Mesendoderm (in vitro differentiated cells): ENCODE data around the gene BRCC3. TPM values are rescaled to one million over a fixed set of nuclear protein-coding genes. Genes with fewer than 3 reads are reported as not detected.

Experiments
- DNase-seq: peaks from one replicate; pipeline ENCODE4 v3.0.0; 2013
- H2AK5ac ChIP-seq: 2 replicates; pipeline ENCODE4 v1.6.1; 2013; ENCODE audit warnings: low read length, inconsistent platforms
- H2BK120ac ChIP-seq: 2 replicates; pipeline ENCODE4 v1.6.1; 2013; ENCODE audit warnings: low read depth, mild to moderate bottlenecking, low read length, moderate library complexity, mixed read lengths
- H2BK15ac ChIP-seq: replicated peaks from 2 replicates; pipeline ENCODE4 v1.6.1; 2013; ENCODE audit warnings: low read depth, mild to moderate bottlenecking, moderate library complexity
- H2BK5ac ChIP-seq: 2 replicates; pipeline ENCODE4 v1.6.1; 2013; ENCODE audit warnings: low read length, inconsistent platforms
- H3K18ac ChIP-seq: 2 replicates; pipeline ENCODE4 v1.6.1; 2013; ENCODE audit warnings: mild to moderate bottlenecking, low read length, mixed read lengths
- H3K23ac ChIP-seq: one replicate; pipeline ENCODE4 v1.6.1; 2013; ENCODE audit warnings: low read length
- H3K27ac ChIP-seq: 2 replicates; pipeline ENCODE4 v1.5.1; 2013; ENCODE audit warnings: low read depth, mild to moderate bottlenecking, inconsistent platforms, low read length, moderate library complexity
- H3K27me3 ChIP-seq: 2 replicates; pipeline ENCODE4 v1.6.1; 2013; ENCODE audit warnings: low read length, control low read depth, mild to moderate bottlenecking, inconsistent platforms; ENCODE audit not compliant: insufficient read depth, poor library complexity
- H3K36me3 ChIP-seq: 2 replicates; pipeline ENCODE4 v1.6.1; 2013; ENCODE audit warnings: low read length, inconsistent platforms; ENCODE audit not compliant: control insufficient read depth, insufficient read depth
- H3K4ac ChIP-seq: one replicate; pipeline ENCODE4 v1.6.1; 2013; ENCODE audit warnings: low read depth, mild to moderate bottlenecking, low read length, moderate library complexity
- H3K4me1 ChIP-seq: 2 replicates; pipeline ENCODE4 v1.6.1; 2013; ENCODE audit warnings: low read depth, low read length, inconsistent platforms; ENCODE audit not compliant: control insufficient read depth
- H3K4me2 ChIP-seq: 2 replicates; pipeline ENCODE4 v1.6.1; 2013; ENCODE audit warnings: low read length
- H3K4me3 ChIP-seq: 2 replicates; pipeline ENCODE4 v1.5.1; 2013; ENCODE audit warnings: mild to moderate bottlenecking, low read length
- H3K56ac ChIP-seq: one replicate; pipeline ENCODE4 v1.6.1; 2013; ENCODE audit warnings: low read length
- H3K79me1 ChIP-seq: 2 replicates; pipeline ENCODE4 v1.6.1; 2013; ENCODE audit warnings: low read length, inconsistent platforms
- H3K79me2 ChIP-seq: 2 replicates; pipeline ENCODE4 v1.6.1; 2013; ENCODE audit warnings: mild to moderate bottlenecking, low read length; ENCODE audit not compliant: control insufficient read depth, insufficient read depth
- H3K9ac ChIP-seq: 2 replicates; pipeline ENCODE4 v1.6.1; 2013; ENCODE audit warnings: low read length, inconsistent platforms
- H4K5ac ChIP-seq: one replicate; pipeline ENCODE4 v1.6.1; 2013; ENCODE audit warnings: low read length
- H4K8ac ChIP-seq: one replicate; pipeline ENCODE4 v1.6.1; 2013; ENCODE audit warnings: low read depth, mild to moderate bottlenecking, control low read depth, low read length, moderate library complexity
- WGBS: extraction: QIAGEN DNeasy Blood & Tissue Kit; methylation state at CpG from one replicate; pipeline ENCODE4 v1.1.7; 2013; ENCODE audit warnings: low lambda C conversion rate, missing lambda C conversion rate; ENCODE audit not compliant: insufficient coverage; ENCODE audit errors: extremely low coverage; 5-methylcytosine and 5-hydroxymethylcytosine counted together
- polyA plus RNA-seq, 2 experiments: library from polyadenylated mRNA; stranded (reverse); fragments of 200-250 nt; gene quantifications; one replicate each; pipeline ENCODE4 v1.2.3, GENCODE V29; 2013

BRCC3 gene
- 16.6 TPM for polyA plus RNA-seq (2013, experiment 1 of 2)
- polyA plus RNA-seq (2013, experiment 2 of 2): 16.8 TPM

DNA sequence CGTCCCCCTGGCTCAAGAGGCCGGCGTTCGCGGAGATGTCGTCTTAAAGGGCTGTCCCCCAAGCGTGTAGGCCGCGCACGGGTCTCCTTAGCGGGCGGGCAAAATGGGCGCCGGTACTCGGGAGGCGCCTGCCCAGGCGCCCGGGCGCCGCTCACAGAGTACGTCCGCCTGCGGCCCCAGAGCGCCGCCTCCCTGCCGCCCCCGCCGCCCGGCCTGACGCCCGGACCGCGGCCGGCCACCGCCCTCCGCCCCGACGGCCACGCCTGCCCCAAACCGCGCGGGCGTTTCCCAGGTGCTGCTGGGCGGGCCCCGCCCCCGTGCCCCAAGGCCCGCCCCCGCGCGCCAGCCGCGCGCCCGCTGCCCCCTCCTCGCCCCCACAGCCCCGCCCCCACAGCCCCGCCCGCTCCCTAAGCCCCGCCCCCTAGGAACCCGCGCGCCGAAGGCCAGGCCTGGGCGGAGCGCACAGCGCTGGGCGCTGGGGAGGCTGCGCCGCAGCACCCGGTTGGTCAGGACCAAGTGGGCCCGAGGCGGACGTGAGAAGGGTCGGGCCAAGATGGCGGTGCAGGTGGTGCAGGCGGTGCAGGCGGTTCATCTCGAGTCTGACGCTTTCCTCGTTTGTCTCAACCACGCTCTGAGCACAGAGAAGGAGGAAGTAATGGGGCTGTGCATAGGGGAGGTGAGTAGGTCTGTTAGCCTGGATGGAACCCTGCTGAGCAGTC, at the start of gene BRCC3, which contains the start of the genes CMC4 and MTCP1:
Gene BRCC3, plus strand, starts transcription at position 534 of the 719 bp plus-strand sequence. Its CDS starts 20 bp downstream, at position 554.
Gene CMC4, minus strand, starts transcription at position 162 of the 719 bp plus-strand sequence. CDS start 7,113 bp downstream, outside the sequence.
Gene MTCP1, minus strand, starts transcription at position 162 of the 719 bp plus-strand sequence. CDS start 5,126 bp downstream, outside the sequence.
- peak within 1 kb of the TSS; percentile 59 for H3K4me2 ChIP-seq
- H3K4me3 ChIP-seq: peak within 1 kb of the TSS; percentile 91
- H3K4ac ChIP-seq: peak within 1 kb of the TSS; percentile 81
- peak within 1 kb of the TSS; percentile 98 for H3K56ac ChIP-seq
- H3K18ac ChIP-seq: peak within 1 kb of the TSS; percentile 42
- H3K79me1 ChIP-seq: no peaks in the 10 kb centered on the region
- H2AK5ac ChIP-seq: no peak within 1 kb of the TSS
- peak within 1 kb of the TSS; percentile 44 for H3K27ac ChIP-seq
- H3K9ac ChIP-seq: peak within 1 kb of the TSS; percentile 88
- H4K8ac ChIP-seq: no peak within 1 kb of the TSS
- H3K23ac ChIP-seq: no peak within 1 kb of the TSS
- no peak within 1 kb of the TSS for H2BK5ac ChIP-seq
- H3K4me1 ChIP-seq: no peaks in the 10 kb centered on the region
- H2BK120ac ChIP-seq: no peak within 1 kb of the TSS
- H3K36me3 ChIP-seq: no peaks in the 10 kb centered on the region
- peak; percentile 86 for DNase-seq
- no peak within 1 kb of the TSS for H2BK15ac ChIP-seq
- no peaks in the 10 kb centered on the region for H3K27me3 ChIP-seq
- no peak within 1 kb of the TSS for H4K5ac ChIP-seq
- no CpG with 5 or more reads among the region's 81 CpGs for WGBS
- H3K79me2 ChIP-seq: peaks cover 3% of the 10 kb centered on the region

- no peak within 1 kb of the TSS for H3K18ac ChIP-seq
- H3K4me1 ChIP-seq: no peaks in the 10 kb centered on the region
- H3K4me2 ChIP-seq: no peak within 1 kb of the TSS
- H3K79me2 ChIP-seq: no peaks in the 10 kb centered on the region
- no peak within 1 kb of the TSS for H2BK15ac ChIP-seq
- no peak within 1 kb of the TSS for H3K27ac ChIP-seq
- H3K4ac ChIP-seq: no peak within 1 kb of the TSS
- no peak within 1 kb of the TSS for H4K8ac ChIP-seq
- H2BK5ac ChIP-seq: no peak within 1 kb of the TSS
- no peak within 1 kb of the TSS for H4K5ac ChIP-seq
- no peaks in the 10 kb centered on the region for H3K36me3 ChIP-seq
- no peak within 1 kb of the TSS for H3K56ac ChIP-seq
- no peaks in the 10 kb centered on the region for H3K27me3 ChIP-seq
- H3K23ac ChIP-seq: no peak within 1 kb of the TSS
- H3K79me1 ChIP-seq: no peaks in the 10 kb centered on the region
- H2BK120ac ChIP-seq: no peak within 1 kb of the TSS
- no CpG with 5 or more reads among the region's 1 CpG for whole genome bisulfite sequencing
- no peak within 1 kb of the TSS for H3K9ac ChIP-seq
- H2AK5ac ChIP-seq: no peak within 1 kb of the TSS
- no peak for DNase-seq
- H3K4me3 ChIP-seq: no peak within 1 kb of the TSS
These were observed 48.7 kb upstream of the BRCC3 start, which contains the start of gene F8 for GRCh38 chrX:155022585-155022984. TSS of gene F8 (minus strand) at chrX:155022723. CDS start at chrX:155022552, 171 bp downstream.

- Histone ChIP-seq H2BK5ac (no peak overlapping the region), H3K56ac (no peak overlapping the region), H3K4me1 (no peaks in the 10 kb centered on the region), H3K4me2 (no peak overlapping the region), H2BK15ac (no peak overlapping the region), H4K5ac (no peak overlapping the region), H2AK5ac (no peak overlapping the region), H3K9ac (no peak overlapping the region), H3K79me1 (no peaks in the 10 kb centered on the region), H3K79me2 (peaks cover 5% of the 10 kb centered on the region), H3K27me3 (no peaks in the 10 kb centered on the region), H2BK120ac (no peak overlapping the region), H4K8ac (no peak overlapping the region), H3K23ac (no peak overlapping the region), H3K4ac (no peak overlapping the region), H3K27ac (no peak overlapping the region), H3K4me3 (no peak overlapping the region), H3K36me3 (no peaks in the 10 kb centered on the region), H3K18ac (no peak overlapping the region)
- DNase-seq: no peak
- no CpG with 5 or more reads among the region's 6 CpGs for WGBS
These were observed 47.1 kb upstream of the BRCC3 start for GRCh38 chrX:155023907-155024833.

DNA sequence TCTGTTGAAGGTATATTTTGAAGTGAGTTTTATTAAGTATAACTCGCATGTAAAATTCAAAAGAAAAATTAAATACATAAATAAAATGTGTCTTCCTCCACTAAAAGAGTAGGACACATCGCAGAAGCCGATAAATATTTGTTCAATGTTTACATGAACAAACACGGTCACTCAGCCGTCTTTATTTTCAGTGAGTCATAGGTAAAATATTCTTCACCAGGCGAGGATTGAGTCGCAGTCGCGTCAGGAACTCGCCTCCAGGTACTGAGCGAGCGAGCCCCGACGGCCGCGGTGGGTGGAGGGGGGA, 44.9 kb upstream of the BRCC3 start:
- no peaks in the 10 kb centered on the region for H3K27me3 ChIP-seq
- no peak overlapping the region for H2BK15ac ChIP-seq
- H3K36me3 ChIP-seq: no peaks in the 10 kb centered on the region
- H3K9ac ChIP-seq: peak overlapping the region; percentile 61
- DNase-seq: no peak
- H4K8ac ChIP-seq: no peak overlapping the region
- no peak overlapping the region for H4K5ac ChIP-seq
- no peaks in the 10 kb centered on the region for H3K4me1 ChIP-seq
- peak overlapping the region; percentile 73 for H3K56ac ChIP-seq
- no peak overlapping the region for H2BK120ac ChIP-seq
- H2AK5ac ChIP-seq: no peak overlapping the region
- H3K4me3 ChIP-seq: peak overlapping the region; percentile 30
- H3K18ac ChIP-seq: no peak overlapping the region
- H3K27ac ChIP-seq: no peak overlapping the region
- H3K23ac ChIP-seq: no peak overlapping the region
- no peak overlapping the region for H2BK5ac ChIP-seq
- H3K4me2 ChIP-seq: no peak overlapping the region
- H3K79me2 ChIP-seq: peaks cover 5% of the 10 kb centered on the region
- H3K79me1 ChIP-seq: no peaks in the 10 kb centered on the region
- WGBS: no CpG with 5 or more reads among the region's 16 CpGs
- H3K4ac ChIP-seq: no peak overlapping the region

DNA sequence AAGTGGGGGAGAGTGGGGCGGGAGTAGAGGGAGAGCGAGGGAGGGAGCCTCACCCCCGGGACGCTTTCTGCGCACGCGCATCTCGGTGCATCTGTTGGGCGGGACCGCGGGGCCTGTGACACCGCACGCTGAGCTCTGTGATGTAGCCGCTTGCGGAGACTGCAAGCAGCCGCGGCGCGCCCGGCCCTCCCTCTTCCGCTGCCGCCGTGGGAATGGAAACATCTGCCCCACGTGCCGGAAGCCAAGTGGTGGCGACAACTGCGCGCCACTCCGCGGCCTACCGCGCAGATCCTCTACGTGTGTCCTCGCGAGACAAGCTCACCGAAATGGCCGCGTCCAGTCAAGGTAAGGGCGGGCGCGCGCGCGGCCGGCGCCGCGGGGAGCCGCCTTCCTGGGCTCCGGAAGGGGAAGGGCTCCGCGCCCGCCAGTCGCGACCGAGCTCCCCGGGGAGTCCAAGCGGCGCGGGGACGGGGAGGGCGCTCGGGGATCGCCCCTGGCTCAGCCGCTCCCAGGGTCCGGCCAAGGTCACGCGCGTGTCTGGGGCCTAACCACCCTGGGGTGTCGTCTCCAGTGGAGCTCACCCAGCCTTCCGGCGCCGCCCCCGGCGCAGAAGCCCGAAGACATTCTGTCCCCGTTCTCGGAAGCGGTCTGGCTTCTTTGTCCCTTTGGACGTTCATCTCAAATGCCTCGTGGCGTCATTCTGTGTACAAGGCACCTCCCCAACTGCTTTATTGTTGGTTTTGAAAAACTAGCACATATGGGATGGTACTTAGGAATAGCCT, 44.4 kb upstream of the BRCC3 start, which contains the start of gene FUNDC2:
Gene FUNDC2, plus strand, starts transcription at position 118 of the 782 bp plus-strand sequence. Its CDS starts 95 bp downstream, at position 213.
- no peaks in the 10 kb centered on the region for H3K4me1 ChIP-seq
- peak within 1 kb of the TSS; percentile 80 for H3K18ac ChIP-seq
- H3K56ac ChIP-seq: peak within 1 kb of the TSS; percentile 81
- no peaks in the 10 kb centered on the region for H3K79me1 ChIP-seq
- H3K36me3 ChIP-seq: no peaks in the 10 kb centered on the region
- no peak within 1 kb of the TSS for H4K5ac ChIP-seq
- no peak within 1 kb of the TSS for H3K23ac ChIP-seq
- H3K9ac ChIP-seq: peak within 1 kb of the TSS; percentile 79
- peak within 1 kb of the TSS; percentile 74 for H3K4me3 ChIP-seq
- H3K27ac ChIP-seq: peak within 1 kb of the TSS; percentile 87
- no peak within 1 kb of the TSS for H2BK5ac ChIP-seq
- no peak within 1 kb of the TSS for H2AK5ac ChIP-seq
- H4K8ac ChIP-seq: no peak within 1 kb of the TSS
- H3K27me3 ChIP-seq: no peaks in the 10 kb centered on the region
- WGBS: no CpG with 5 or more reads among the region's 82 CpGs
- DNase-seq: peak; percentile 93
- H3K79me2 ChIP-seq: peaks cover 5% of the 10 kb centered on the region
- H3K4me2 ChIP-seq: peak within 1 kb of the TSS; percentile 57
- H3K4ac ChIP-seq: no peak within 1 kb of the TSS
- peak within 1 kb of the TSS; percentile 0 for H2BK120ac ChIP-seq
- H2BK15ac ChIP-seq: no peak within 1 kb of the TSS
